ENCODE results near the gene EXOC6B.

GRCh38 chr2:72349016-72349415 is 476.8 kb downstream of the EXOC6B start:
- TF ChIP-seq CTCF (IDR thresholded peaks at IDR 0.05; ENCODE audit: low read length) (no peak), EZH2 (optimal IDR thresholded peaks at IDR 0.05; ENCODE audit: low read depth, low read length) (no peak)

Data from MM.1S (cell line).